ENCODE measurements around the gene GPR157.

DNA sequence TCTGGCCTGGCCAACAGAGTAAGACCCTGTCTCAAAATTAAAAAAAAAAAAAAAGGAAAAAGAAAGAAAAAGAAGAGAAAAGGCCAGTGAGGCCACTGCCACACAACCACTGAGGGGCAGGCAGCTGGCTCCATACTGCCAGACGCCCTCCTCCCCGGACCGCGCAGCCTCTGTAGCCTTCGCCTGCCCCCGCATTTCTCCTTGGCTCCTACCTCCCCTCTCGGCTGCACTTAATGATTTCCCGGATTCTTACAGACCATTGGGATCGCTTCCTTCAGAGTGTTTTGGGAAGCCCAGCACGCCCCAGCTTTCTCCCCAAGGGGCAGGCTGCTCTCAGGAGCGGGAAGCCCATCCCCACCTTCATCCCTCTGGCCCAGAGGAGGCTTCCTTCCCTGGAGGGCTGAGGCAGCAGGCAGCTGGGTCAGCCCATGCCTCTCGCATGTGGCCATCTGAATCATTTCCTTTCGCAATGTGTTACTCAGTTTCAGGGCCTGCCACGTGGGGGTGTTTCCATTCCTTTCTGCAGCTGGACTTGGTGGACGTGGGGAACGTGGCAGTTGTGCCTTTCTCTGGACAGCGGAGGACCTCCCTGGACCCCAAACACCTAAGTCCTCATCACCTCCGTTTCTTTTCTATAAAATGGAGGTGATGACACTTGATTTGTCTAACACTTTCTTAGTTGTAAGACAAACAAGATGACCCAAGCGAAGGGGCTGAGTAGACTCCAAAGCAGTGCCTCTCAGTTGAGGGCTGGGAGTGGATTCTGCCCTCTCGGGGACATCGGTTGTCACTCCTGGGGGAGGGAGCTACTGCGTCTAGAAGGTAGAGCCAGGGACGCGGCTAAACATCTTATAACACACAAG is 61.7 kb downstream of the GPR157 start:
- no peak for TF ChIP-seq EZH2 (IDR thresholded peaks at IDR 0.05; ENCODE audit: insufficient read depth, poor library complexity, severe bottlenecking)
- TF ChIP-seq EZH2phosphoT487 (IDR thresholded peaks at IDR 0.05; ENCODE audit: insufficient read depth, low read depth) = no peak
